ENCODE results near the gene VIL1.

Gene VIL1

GRCh38 chr2:218436992-218437391 is 18.1 kb downstream of the VIL1 start:
- H3K27me3 Mint-ChIP-seq: no peaks in the 10 kb centered on the region
- H3K4me1 Mint-ChIP-seq: peaks cover 19% of the 10 kb centered on the region

DNA sequence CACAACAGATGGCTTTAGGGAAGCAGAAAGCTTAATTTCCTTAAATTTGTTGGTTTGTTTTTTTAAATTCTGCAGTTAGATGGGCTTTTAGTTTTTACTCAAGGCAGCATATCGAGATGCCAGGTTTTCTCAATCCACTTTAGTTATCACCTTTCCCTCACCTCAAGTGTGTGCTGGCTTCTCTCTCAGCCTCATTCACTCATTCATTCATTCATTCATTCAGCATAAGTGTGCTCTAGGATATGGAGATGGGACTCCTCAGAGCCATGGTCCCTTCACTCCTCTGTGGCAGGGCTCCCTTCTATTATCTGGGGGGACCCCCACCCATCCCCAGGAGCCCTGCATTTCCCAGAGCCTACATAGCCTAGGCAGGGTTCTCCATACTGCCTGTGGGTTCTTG is 19.0 kb downstream of the VIL1 start:
- no peak for ATAC-seq
- H3K36me3 Mint-ChIP-seq: no peaks in the 10 kb centered on the region
- peaks cover 19% of the 10 kb centered on the region for H3K4me1 Mint-ChIP-seq
- H3K27ac Mint-ChIP-seq: peak overlapping the region; percentile 3
- H3K9me3 Mint-ChIP-seq: no peaks in the 10 kb centered on the region
- no peaks in the 10 kb centered on the region for H3K27me3 Mint-ChIP-seq
- no peak overlapping the region for H3K4me3 Mint-ChIP-seq

More at GRCh38 chr2:218436992-218437391, 18.1 kb downstream of the VIL1 start:
- Mint-ChIP-seq H3K27ac (no peak overlapping the region), H3K4me3 (no peak overlapping the region), H3K9me3 (no peaks in the 10 kb centered on the region), H3K36me3 (no peaks in the 10 kb centered on the region)
- no peak for ATAC-seq

DNA sequence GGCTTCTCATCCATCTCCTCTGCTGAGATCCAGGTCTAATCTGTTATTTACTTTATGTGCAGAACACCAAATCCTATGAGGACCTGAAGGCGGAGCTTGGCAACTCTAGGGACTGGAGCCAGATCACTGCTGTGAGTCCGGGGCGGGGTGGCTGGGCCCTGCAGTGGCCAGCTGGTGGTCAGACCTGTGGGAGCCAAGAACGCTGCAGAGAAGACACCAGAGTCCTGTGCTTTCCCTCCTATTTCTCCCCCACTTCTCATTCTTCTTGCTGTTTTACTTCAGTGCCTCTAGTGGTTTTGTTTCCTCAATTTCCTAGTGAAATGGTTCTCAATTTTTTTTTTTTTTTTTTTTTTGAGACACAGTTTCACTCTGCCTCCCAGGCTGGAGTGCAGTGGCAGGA is 19.7 kb downstream of the VIL1 start:
- ATAC-seq: no peak
- no peak overlapping the region for H3K4me3 Mint-ChIP-seq
- no peaks in the 10 kb centered on the region for H3K27me3 Mint-ChIP-seq
- H3K4me1 Mint-ChIP-seq: peaks cover 19% of the 10 kb centered on the region
- no peaks in the 10 kb centered on the region for H3K36me3 Mint-ChIP-seq
- peak overlapping the region; percentile 3 for H3K27ac Mint-ChIP-seq
- no peaks in the 10 kb centered on the region for H3K9me3 Mint-ChIP-seq

DNA sequence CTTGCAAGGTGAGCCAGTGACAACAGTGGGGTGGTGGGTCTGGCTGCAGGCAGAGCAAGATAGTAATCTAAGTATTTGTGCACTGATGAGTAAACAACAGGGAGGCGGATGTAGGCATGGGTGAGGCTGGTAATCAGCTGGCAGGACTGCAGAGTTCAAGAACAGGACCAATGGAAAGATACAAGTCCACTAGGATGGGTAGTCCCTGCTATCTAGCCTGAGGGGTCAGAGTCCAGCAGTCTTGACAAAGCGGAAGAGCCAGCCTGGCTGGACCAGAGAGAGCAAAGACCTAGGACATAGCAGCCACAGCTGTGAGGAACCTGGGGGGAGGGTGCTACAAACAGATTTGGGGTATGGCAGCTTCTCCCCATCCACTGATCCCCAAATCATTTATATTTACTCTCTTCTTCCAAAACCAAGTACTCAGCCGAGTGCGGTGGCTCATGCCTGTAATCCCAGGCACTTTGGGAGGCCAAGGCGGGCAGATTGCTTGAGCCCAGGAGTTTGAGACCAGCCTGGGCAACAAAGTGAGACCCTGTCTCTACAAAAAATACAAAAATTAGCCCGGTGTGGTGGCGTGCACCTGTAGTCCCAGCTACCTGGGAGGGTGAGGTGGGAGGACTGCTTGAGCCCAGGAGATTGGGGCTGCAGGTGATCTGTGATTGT is 25.9 kb downstream of the VIL1 start:
- H3K36me3 Mint-ChIP-seq: peaks cover 30% of the 10 kb centered on the region
- no peak for ATAC-seq
- no peak overlapping the region for H3K4me3 Mint-ChIP-seq
- H3K27me3 Mint-ChIP-seq: no peaks in the 10 kb centered on the region
- no peak overlapping the region for H3K27ac Mint-ChIP-seq
- peaks cover 1% of the 10 kb centered on the region for H3K4me1 Mint-ChIP-seq
- no peaks in the 10 kb centered on the region for H3K9me3 Mint-ChIP-seq

GRCh38 chr2:218445602-218446001 is 26.7 kb downstream of the VIL1 start:
- H3K4me1 Mint-ChIP-seq: no peaks in the 10 kb centered on the region
- H3K9me3 Mint-ChIP-seq: no peaks in the 10 kb centered on the region
- H3K27me3 Mint-ChIP-seq: no peaks in the 10 kb centered on the region
- no peak overlapping the region for H3K4me3 Mint-ChIP-seq
- H3K27ac Mint-ChIP-seq: no peak overlapping the region
- peaks cover 37% of the 10 kb centered on the region for H3K36me3 Mint-ChIP-seq
- ATAC-seq: no peak

DNA sequence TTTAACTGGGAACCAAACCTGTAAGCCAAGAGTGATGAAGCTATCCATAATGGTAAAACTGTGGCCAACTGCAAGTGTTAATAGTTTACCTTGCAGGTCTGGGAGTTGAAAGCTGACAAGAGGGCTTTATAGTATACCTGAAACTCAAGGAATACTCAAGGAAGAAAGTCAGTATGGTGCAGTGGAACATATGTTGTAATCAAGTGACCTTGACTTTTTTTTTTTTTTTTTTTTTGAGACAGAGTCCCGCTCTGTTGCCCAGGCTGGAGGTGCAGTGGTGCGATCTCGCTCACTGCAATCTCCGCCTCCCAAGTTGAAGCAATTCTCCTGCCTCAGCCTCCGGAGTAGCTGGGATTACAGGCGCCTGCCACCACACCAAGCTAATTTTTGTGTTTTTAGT is 27.6 kb downstream of the VIL1 start:
- H3K4me1 Mint-ChIP-seq: no peaks in the 10 kb centered on the region
- no peak overlapping the region for H3K27ac Mint-ChIP-seq
- H3K27me3 Mint-ChIP-seq: no peaks in the 10 kb centered on the region
- H3K4me3 Mint-ChIP-seq: no peak overlapping the region
- H3K36me3 Mint-ChIP-seq: peaks cover 37% of the 10 kb centered on the region
- no peak for ATAC-seq
- no peaks in the 10 kb centered on the region for H3K9me3 Mint-ChIP-seq

DNA sequence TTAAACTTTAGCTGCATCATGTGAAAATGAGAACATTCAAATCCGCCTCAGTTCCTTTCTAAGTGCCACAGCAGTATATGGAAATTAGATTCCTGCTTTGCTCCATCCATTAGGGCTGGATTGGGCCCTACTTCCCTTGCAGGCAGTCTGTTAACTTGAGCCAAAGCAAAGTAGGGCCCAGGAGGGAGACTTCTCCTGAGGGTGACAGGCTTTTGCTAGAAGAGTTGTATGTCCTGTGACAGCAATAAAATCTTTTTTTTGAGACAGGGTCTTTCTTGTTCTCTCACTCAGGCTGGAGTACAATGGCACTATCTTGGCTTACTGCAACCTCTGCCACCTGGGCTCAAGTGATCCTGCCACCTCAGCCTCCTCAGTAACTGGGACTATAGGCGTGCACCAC is 28.1 kb downstream of the VIL1 start:
- no peaks in the 10 kb centered on the region for H3K27me3 Mint-ChIP-seq
- H3K4me3 Mint-ChIP-seq: no peak overlapping the region
- peaks cover 37% of the 10 kb centered on the region for H3K36me3 Mint-ChIP-seq
- no peaks in the 10 kb centered on the region for H3K9me3 Mint-ChIP-seq
- no peaks in the 10 kb centered on the region for H3K4me1 Mint-ChIP-seq
- H3K27ac Mint-ChIP-seq: no peak overlapping the region
- ATAC-seq: no peak

DNA sequence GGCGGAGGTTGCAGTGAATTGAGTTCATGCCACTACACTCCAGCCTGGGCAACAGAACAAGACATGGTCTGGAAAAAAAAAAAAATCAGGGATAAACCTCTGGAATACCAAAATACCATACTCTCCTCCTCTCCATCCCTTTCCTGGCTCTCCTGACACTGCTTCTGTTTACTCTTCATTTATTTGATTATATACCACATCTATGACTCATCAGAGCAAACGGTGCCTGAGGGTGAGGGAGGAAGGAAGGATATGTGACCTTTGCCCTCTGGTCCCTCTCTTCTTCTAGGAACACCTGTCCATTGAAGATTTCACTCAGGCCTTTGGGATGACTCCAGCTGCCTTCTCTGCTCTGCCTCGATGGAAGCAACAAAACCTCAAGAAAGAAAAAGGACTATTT is 30.0 kb downstream of the VIL1 start:
- H3K4me3 Mint-ChIP-seq: no peak overlapping the region
- no peak overlapping the region for H3K27ac Mint-ChIP-seq
- no peaks in the 10 kb centered on the region for H3K27me3 Mint-ChIP-seq
- no peaks in the 10 kb centered on the region for H3K9me3 Mint-ChIP-seq
- H3K4me1 Mint-ChIP-seq: no peaks in the 10 kb centered on the region
- peaks cover 43% of the 10 kb centered on the region for H3K36me3 Mint-ChIP-seq
- ATAC-seq: no peak

DNA sequence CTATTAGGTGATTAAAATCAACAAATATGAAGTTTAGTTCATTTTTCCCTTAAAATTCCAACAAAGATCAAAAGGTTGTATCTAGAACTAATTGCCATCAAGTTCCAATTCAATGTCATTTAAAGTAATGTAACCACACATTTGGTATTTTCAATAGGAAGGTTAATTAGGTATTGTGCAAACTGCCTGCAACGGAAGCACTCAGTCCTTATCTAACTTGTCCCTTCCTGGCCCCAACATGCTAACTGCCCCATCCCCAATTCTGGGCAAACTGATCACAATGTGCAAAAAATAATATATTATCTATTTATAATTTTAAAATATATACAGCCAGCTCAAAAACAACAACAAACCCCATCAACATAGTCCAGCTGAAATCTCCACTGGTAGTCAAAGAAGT is 33.2 kb downstream of the VIL1 start:
- no peak overlapping the region for H3K4me3 Mint-ChIP-seq
- H3K36me3 Mint-ChIP-seq: peaks cover 57% of the 10 kb centered on the region

GRCh38 chr2:218456849-218457248 is 37.9 kb downstream of the VIL1 start:
- H3K27ac Mint-ChIP-seq: no peak overlapping the region
- H3K4me1 Mint-ChIP-seq: no peaks in the 10 kb centered on the region
- H3K27me3 Mint-ChIP-seq: no peaks in the 10 kb centered on the region
- no peak for ATAC-seq
- H3K36me3 Mint-ChIP-seq: peaks cover 56% of the 10 kb centered on the region
- peaks cover 2% of the 10 kb centered on the region for H3K9me3 Mint-ChIP-seq
- H3K4me3 Mint-ChIP-seq: no peak overlapping the region

More for the DNA sequence above, 33.2 kb downstream of the VIL1 start:
- Mint-ChIP-seq H3K9me3 (peaks cover 2% of the 10 kb centered on the region), H3K27me3 (no peaks in the 10 kb centered on the region), H3K27ac (no peak overlapping the region), H3K4me1 (no peaks in the 10 kb centered on the region)
- ATAC-seq: no peak

DNA sequence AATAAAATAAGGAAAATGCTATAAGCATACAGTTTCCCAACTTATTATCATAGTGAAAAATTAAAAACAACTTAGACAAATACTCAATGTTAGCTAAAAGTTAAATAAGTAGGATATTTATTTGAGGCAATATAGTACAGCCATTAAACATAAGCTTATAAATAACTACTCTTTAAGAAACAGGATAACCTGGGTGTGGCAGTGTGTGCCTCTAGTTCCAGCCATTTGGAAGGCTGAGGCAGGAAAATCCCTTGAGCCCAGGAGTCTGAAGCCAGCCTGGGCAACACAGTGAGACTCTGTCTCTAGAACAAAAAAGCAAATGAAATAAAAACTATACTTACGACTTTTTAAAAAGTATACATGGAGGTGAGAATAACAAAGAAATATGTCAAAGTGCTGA is 39.7 kb downstream of the VIL1 start:
- Mint-ChIP-seq H3K4me1 (no peaks in the 10 kb centered on the region), H3K27ac (no peak overlapping the region), H3K9me3 (peaks cover 2% of the 10 kb centered on the region), H3K4me3 (no peak overlapping the region), H3K27me3 (no peaks in the 10 kb centered on the region), H3K36me3 (peaks cover 64% of the 10 kb centered on the region)
- no peak for ATAC-seq

DNA sequence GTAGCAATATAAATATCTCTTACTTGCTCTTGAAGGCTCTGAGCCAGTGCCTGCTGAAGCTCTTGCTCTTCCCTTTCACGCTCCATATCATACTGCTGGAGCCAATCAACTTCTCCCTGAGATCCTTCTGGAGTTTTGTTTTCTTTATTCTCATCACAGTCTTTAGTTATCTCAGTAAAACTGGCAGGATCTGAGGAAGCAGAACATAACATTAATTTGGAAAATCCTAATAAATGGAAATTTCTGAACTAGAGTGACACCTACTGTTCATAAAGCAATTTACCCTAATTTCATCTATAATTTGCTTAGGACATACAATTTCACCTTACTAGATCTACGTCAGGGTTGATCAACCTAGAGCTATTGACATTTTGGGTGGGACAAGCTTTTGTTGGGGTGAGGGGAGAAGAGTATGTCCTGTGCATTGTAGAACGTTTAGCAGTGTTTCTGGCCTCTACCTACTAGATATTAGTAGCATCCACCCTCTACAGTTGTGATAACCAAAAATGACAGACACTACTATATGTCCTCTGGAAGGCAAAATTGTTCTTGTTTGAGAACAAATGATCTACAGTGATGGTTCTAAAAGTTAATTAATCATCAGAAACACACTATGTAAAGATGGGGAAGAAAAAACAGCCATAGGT is 47.2 kb downstream of the VIL1 start:
- Mint-ChIP-seq H3K4me1 (peaks cover 10% of the 10 kb centered on the region), H3K4me3 (no peak overlapping the region), H3K27ac (peak overlapping the region; percentile 17), H3K27me3 (no peaks in the 10 kb centered on the region), H3K9me3 (no peaks in the 10 kb centered on the region), H3K36me3 (peaks cover 39% of the 10 kb centered on the region)
- no peak for ATAC-seq

DNA sequence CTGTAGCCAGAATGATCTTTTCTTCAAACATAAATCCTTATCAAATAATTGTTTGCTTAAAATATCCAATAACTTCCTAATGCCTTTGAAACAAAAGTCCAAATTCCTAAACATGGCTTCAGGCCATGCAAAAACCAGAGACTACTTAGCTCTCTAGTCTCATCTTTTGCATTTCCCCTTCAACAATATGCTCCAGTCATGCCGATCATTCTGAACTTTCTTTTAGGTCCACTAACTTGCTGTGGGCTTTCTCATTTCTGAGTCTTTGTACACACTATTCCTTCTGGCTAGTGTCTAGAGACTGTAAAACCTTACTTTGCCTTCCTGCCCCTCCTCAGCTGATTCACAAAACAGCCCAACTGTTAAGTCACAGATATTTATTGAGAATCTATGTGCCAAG is 51.5 kb downstream of the VIL1 start:
- no peak for ATAC-seq
- Mint-ChIP-seq H3K27me3 (no peaks in the 10 kb centered on the region), H3K27ac (peak overlapping the region; percentile 46), H3K4me3 (no peak overlapping the region), H3K36me3 (peaks cover 49% of the 10 kb centered on the region), H3K4me1 (peaks cover 31% of the 10 kb centered on the region), H3K9me3 (no peaks in the 10 kb centered on the region)

DNA sequence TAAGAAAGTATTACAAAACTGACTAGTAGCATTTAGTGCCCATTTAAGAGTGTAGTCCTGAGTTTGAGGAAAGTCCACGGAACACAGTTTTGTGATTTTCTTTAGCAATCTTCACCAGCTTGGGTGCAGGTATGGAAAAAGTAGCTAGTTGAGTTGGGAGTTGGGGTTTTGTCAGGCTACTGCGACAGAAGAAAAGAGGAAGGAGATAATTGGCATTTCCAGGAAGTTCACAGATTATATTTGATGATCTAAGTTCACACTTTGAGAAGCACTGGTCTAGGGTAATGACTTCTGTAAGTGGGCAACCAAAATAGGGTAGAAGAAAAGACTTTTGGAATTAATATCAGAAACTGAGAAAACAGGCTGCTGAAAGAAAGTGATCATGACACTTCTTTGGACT is 52.1 kb downstream of the VIL1 start:
- Mint-ChIP-seq H3K36me3 (peaks cover 49% of the 10 kb centered on the region), H3K4me3 (no peak overlapping the region), H3K27me3 (no peaks in the 10 kb centered on the region), H3K27ac (peak overlapping the region; percentile 46), H3K4me1 (peaks cover 31% of the 10 kb centered on the region), H3K9me3 (no peaks in the 10 kb centered on the region)
- ATAC-seq: no peak

GRCh38 chr2:218471982-218472381 is 53.1 kb downstream of the VIL1 start:
- Mint-ChIP-seq H3K36me3 (peaks cover 51% of the 10 kb centered on the region), H3K27ac (peak overlapping the region; percentile 46), H3K27me3 (no peaks in the 10 kb centered on the region), H3K4me1 (peaks cover 31% of the 10 kb centered on the region), H3K4me3 (no peak overlapping the region), H3K9me3 (no peaks in the 10 kb centered on the region)
- no peak for ATAC-seq

DNA sequence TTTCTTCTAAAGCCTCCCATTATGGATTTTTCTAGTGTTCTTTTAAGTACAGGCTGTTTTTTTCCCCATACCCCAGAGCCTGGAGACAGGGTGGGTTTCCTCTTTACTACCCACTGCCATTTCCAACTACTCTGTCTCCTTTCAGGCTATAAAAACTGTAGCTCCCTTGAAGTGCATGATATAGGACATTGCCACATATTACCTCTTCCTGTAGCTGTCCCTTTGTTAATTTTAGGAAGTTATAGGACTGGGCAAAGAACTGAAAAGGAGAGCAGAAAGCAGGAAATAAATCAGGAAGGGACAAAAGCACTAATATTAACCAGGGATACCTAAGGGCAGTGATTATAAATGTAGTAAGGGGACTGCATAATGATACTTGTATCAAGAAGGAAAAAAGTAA is 54.1 kb downstream of the VIL1 start:
- H3K9me3 Mint-ChIP-seq: no peaks in the 10 kb centered on the region
- no peak overlapping the region for H3K4me3 Mint-ChIP-seq
- H3K27me3 Mint-ChIP-seq: no peaks in the 10 kb centered on the region
- H3K36me3 Mint-ChIP-seq: peaks cover 55% of the 10 kb centered on the region
- ATAC-seq: no peak
- no peak overlapping the region for H3K27ac Mint-ChIP-seq
- H3K4me1 Mint-ChIP-seq: peaks cover 31% of the 10 kb centered on the region

Data from stimulated activated memory B cell treated with anti-CD40 and anti-IgM and Interleukin-4, amounts not matched to agents 10 μg/mL and 1 μg/mL and 100 μg/mL, for 72 hours (primary cell).